KOPT-K1 (cell line): ENCODE measurements around the gene MEGF11.

ENCODE experiments used
- H3K27ac ChIP-seq: fragments of 200-600 bp; sonication (generic); 2 replicates; pipeline ENCODE4 v1.5.1; 2016; ENCODE audit warnings: antibody characterized with exemption, mild to moderate bottlenecking, low read depth, low read length; ENCODE audit not compliant: poor library complexity, severe bottlenecking
- H3K36me3 ChIP-seq: fragments of 200-600 bp; sonication (generic); 2 replicates; pipeline ENCODE4 v1.5.1; 2017; ENCODE audit warnings: antibody characterized with exemption, mild to moderate bottlenecking, low read length, moderate library complexity; ENCODE audit not compliant: insufficient read depth
- H3K9me3 ChIP-seq: fragments of 200-600 bp; sonication (generic); 2 replicates; pipeline ENCODE4 v1.5.1; 2017; ENCODE audit warnings: antibody characterized with exemption, low read length, mild to moderate bottlenecking; ENCODE audit not compliant: insufficient read depth, poor library complexity, severe bottlenecking

The MEGF11 gene

DNA sequence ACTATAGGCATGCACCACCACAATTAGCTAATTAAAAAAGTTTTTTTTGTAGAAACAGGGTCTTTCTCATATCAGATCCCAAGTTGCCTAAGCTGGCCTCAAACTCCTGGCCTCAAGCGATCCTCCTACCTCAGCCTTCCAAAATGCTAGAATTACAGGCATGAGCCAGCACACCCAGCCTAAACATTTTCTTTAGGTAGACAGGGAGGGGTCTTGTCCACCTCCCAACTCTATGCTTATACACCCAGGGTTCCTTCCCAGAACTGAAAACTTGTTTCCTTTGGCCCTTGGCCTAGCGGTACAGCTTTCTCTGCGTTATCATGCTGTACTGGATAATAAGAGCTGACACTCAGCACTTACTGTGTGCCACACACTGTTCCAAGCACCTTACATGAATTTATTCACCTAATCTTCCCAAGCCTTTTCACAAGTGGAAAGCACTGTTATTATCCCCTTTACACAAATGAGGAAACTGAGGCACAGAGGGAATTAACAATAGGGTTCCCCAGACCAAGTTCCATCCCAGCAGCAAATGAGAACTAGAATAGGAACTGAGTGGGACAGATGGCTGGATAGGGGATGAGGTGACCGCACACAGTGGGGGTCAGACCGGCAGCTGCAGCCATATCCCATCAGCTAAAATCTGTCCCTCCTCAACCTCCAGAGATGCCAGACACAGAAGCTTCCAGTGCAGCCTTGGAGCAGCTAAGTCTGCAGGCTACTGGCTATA is 150.8 kb downstream of the MEGF11 start:
- H3K36me3 ChIP-seq, result no peaks in the 10 kb centered on the region
- no peak overlapping the region for H3K27ac ChIP-seq
- H3K9me3 ChIP-seq, result no peaks in the 10 kb centered on the region

DNA sequence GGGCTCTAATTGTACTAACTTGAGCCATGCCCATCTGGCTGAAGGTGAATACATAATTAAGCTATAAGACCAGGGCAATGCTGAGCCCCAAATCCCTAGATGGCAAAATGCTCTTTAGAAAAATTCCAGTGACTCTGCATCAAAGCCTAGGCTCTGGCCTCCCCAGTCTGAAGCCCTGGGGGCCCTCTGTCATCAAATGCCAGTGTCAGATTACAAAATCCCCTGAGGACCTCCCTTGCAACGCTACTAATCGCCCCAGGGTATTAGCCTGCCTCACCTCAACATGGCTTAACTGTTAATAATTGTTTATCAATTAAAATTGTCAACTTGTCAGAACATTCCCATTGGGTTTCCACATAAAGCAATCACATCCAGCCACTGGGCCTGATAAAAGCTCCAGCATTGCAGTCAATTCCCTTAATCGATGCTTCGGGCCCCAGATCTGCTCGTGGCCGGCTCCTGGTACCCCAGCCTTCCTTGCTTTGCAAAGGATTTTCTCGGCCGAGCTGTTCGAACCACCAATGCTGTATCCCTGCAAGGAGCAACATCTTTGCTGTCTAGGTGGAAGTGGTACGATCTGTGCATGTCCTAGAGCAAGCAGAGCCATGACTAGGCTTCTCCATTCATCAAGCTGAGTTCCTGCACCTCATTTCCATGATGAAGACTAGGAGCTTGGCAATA is 151.7 kb downstream of the MEGF11 start:
- Histone ChIP-seq H3K27ac (no peak overlapping the region), H3K9me3 (no peaks in the 10 kb centered on the region), H3K36me3 (no peaks in the 10 kb centered on the region)

DNA sequence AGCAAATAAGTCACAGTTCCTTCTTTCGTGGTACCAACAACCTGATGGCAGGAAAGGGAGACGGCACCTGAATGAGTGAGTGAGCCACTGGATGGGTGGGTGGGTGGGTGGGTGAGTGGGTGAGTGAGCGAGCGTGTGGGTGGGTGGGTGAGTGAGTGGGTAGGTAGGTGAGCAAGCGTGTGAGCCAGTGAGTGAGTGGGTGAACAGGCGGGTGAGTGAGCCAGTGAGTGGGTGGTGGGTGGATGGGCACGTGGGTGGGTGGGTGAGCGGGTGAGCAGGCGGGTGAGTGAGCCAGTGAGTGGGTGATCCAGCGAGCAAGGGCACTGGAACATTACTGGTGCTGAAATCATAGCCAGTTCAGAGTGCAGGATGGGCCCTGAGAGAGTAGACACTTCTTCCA is 152.8 kb downstream of the MEGF11 start:
- Histone ChIP-seq H3K36me3 (no peaks in the 10 kb centered on the region), H3K27ac (no peak overlapping the region), H3K9me3 (no peaks in the 10 kb centered on the region)

DNA sequence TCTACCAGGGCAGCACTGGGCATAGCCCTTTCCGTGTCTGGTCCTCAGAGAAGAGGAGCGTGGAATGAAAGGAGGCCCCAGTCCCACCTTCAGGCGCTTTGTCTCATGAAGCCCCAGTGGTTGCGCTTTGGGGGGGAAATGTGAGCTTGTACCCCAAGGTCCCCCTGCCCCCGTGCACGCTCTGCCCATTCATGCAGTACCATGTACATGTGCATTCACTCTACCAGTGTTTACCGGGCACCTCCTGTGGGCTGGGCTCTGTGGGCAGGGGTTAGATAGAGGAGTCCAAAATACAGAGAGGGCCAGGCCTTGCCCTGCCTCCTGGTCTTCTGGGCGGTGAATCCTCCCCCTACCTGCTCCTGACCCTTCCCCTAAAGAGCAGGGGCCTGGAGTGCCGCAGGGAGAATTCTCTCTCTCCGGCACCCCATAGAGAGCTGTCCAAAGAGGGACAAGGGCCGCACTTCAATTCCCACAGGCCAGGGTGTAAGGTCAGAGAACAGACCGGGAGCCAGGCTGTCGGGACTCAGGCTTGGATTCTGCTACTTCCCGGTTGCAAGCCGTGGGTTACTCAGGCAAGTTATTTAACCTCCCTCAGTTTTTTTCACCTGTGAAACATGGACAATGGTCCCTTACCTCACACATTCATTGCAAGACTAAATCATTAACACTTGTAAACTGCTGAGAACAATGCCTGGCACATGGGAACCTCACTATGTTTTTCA is 153.4 kb downstream of the MEGF11 start:
- no peak overlapping the region for H3K27ac ChIP-seq
- H3K9me3 ChIP-seq, result no peaks in the 10 kb centered on the region
- H3K36me3 ChIP-seq, result no peaks in the 10 kb centered on the region

DNA sequence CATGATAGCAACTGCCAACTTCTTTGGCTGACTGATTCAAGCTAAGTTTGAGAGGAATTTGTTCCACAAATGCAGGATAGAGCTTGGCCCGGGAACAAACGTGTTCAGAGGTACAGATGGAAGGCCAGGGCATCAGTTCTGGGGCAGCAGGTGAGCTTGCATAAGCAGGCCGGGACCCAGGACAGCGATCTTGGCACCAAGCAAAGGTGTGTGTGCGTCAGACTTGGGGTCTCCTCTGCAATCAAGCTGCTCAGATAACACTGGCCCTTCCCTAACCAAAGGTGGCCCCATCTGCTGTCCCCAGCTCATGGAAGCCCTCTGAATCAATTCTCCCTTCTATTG is 155.6 kb downstream of the MEGF11 start:
- no peaks in the 10 kb centered on the region for H3K9me3 ChIP-seq
- H3K27ac ChIP-seq, result no peak overlapping the region
- no peaks in the 10 kb centered on the region for H3K36me3 ChIP-seq

DNA sequence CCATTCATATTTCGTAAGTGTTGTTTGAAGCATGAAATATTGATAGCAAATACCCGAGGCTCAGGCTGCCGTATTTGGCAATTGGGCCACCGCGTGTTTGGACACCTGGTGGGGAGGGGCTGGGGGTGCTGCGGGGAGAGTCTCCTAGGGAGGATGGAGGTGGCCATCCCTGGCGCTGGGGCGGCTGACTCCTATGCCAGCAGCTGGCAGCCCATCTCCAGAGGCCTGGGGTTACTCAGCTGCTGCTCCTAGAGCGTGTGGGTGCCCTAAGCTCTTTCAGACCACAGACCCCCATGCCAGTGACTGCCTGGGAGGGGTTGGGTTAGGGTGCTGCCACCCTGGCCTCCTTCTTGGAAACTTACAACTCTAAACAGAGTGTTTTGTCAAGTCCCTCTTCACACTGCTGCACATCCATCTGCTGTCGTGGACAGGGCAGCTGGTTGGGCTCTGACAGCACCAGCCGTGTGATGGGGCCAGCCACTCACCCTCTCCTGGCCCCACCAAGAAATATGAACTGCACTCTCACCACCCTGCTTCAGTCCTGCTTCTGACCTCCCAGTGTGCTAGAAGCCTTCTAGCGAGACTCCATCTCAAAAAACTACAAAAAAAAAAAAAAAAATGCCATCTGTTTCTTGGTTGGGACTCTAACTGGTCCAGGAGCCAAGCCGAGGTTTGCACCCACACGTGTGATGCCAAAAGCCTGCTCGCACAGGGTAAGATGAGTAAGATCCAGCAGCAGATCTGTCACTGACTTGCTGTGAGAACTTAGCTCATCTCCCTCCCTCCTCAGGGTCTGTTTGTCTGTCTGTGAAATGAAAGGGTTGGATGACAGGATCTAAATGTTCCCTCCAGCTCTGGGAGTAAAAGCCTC is 156.2 kb downstream of the MEGF11 start:
- Histone ChIP-seq H3K27ac (no peak overlapping the region), H3K36me3 (no peaks in the 10 kb centered on the region), H3K9me3 (no peaks in the 10 kb centered on the region)

DNA sequence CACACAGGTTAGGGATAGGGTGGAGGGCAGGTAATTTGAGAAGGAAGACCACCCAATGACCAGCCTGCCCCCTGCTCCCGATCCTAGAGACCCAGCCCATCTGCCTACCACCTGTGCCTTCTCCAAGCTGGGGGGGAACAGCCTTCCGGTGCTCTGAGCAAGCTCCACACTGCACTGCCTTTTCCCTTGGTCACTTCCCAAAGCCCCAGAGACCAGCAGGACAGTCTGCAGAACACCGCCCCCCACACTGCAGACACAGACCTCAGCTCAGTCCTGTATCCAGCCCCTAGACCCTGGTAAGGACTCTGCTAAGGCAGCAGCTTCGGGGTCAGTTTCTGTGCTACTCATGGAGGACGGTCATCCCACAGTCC is 156.9 kb downstream of the MEGF11 start:
- Histone ChIP-seq H3K36me3 (no peaks in the 10 kb centered on the region), H3K9me3 (no peaks in the 10 kb centered on the region), H3K27ac (no peak overlapping the region)

DNA sequence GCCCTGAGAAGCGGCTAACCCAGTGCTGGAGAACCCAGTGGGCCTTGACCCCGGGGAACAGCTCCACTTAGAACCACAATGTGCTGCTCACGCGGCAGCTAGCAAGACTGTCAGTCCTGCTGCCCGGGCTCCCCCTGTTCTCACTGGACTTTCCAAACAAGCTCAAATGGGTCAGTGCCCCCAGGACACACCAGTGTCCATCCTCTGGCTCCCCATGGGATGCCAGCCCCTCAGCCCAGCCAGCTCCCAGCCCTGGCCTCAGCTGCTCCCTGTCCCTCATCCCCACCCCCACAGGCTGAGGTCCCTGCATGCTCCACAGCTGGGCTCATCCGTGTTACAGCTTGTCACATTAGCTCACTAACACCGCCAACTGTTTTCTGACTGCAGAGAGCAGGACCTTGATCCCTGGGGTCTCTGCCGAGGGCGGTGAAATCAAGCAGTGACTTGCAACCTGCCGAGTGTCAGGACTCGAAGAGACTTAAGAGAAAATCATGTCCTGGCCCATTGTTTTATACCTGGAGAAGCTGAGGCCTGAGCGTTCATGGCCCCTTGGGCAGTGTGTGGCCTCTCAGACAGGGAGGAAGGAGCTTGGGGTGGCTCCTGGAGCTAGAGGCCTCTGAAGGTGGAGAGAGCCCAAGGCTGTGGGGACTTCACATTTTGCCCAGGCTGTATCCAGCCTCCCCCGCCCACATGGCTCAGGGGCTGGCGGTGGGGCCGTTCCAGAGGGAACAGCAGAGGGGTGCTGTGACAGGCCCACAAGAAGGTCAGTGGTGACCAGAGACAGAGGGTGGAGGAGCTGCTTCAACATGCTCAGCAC is 157.5 kb downstream of the MEGF11 start:
- no peaks in the 10 kb centered on the region for H3K9me3 ChIP-seq
- no peaks in the 10 kb centered on the region for H3K36me3 ChIP-seq

DNA sequence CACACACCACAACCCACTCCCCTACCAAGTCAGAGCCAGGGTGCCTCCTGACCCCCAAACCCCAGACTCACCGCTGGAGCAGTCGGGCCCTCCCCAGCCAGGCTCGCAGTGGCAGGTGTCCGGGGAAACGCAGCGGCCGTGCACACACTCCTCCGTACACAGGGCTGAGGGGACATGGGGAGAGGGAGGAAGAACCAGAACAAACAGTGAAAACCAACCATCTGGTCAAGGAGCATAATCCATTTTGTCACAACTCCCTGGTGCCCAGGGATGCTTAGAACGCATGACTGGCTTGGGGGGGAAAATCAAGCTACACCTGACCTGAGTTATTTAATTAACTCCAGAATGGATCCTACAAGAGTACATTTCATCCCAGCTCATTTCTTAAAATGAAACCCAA is 159.2 kb downstream of the MEGF11 start:
- Histone ChIP-seq H3K36me3 (no peaks in the 10 kb centered on the region), H3K27ac (no peak overlapping the region), H3K9me3 (no peaks in the 10 kb centered on the region)

More for the DNA sequence above, 157.5 kb downstream of the MEGF11 start:
- no peak overlapping the region for H3K27ac ChIP-seq

DNA sequence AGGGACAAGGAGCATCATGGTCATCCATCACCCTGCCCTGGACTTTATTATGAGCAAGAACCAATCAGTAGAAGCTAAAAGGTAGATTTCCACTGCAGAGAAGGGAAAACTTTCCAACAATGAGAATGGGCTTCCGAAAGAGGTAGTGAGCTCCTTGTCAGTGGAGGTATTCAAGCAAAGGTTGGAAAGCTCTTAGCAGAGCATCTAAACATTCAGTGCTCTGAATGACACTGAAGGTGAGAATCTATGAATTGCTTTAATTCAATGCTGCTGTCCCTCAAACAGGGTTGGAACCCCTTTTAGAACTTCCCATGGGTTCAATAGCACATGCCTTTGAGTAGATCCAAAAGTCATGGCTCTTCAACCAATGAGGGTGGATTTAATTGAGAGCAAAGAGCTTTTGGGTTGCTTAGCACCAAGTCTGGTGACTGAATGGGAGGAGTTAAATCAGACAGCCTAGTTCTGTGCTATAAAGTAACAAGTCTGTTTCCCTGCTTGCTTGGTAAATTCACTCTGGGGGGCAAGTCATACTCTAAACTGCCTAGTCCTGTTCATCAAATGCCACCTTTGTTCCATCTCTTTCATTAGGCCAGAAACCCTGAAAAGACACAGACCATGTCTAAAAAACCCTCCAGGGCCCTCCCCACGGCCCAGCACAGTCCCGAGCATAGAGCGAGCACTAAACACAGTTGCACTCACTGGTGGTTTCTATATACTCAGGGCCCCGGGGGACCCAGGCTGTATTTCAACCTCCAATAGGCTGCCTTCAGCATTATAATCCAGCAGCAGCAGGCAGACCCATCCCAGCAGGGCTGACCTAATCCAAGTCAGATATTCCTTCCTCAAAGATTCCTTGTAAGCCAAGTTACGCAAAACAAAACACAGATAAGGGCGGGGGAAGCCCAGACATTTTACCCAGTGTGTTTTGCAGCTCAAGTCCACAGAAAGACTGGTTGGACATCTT is 161.2 kb downstream of the MEGF11 start:
- Histone ChIP-seq H3K36me3 (no peaks in the 10 kb centered on the region), H3K27ac (no peak overlapping the region)

DNA sequence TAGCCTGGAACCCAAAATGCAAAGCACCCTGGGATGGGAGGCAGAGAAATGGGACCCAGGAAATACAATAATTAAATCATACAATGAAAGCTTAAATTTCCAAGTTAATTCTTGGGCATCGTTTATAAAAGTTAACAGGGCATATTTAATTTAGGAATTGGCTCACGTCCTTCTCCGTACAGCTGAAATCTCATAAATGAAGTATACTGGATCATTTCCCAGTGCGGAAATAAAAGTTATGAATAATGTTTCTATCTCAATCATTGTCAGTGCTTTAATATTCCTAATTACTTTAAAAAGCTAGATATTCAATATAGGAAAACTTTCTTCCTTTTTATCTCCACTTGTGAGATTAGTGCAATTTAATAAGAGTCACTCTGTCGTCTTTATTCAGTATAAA is 164.0 kb downstream of the MEGF11 start:
- Histone ChIP-seq H3K27ac (no peak overlapping the region), H3K36me3 (no peaks in the 10 kb centered on the region), H3K9me3 (no peaks in the 10 kb centered on the region)

More for the DNA sequence above, 161.2 kb downstream of the MEGF11 start:
- no peaks in the 10 kb centered on the region for H3K9me3 ChIP-seq

DNA sequence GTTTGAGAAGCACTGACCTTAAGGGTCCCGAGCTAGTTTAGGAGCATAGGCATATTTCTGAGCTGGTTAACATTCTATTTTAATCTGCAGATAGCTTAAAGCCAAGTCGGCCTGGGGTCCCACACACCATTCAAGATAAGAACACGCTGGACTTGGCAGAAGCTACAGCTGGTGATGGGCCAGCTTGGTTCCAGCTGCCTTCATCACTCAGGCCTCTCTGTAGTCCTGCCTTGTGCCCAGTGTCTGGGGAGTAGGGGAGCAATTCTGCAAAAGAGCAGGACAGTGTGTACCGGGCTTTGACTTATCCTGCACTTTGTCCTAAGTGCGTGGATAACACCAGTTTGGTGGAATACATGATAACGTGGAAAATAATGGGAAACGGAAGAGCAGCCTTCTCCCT is 164.5 kb downstream of the MEGF11 start:
- Histone ChIP-seq H3K27ac (no peak overlapping the region), H3K9me3 (no peaks in the 10 kb centered on the region), H3K36me3 (no peaks in the 10 kb centered on the region)

DNA sequence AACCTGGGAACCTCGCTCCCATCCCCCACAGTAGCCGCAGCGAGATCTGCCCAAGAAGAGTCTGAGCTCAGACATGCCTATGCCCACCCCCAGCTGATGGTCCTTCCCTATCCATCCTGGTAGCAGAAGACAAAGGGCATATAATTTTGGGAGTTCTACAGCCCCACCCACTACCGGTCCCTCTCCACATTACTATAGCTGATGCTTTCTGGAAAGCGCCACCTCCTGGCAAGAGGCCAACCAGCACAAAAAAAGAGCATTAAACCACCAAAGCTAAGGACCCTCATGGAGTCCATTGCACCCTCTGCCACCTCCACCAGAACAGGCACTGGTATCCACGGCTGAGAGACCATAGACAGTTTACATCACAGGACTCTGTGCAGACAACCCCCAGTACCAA is 168.4 kb downstream of the MEGF11 start:
- H3K36me3 ChIP-seq, result no peaks in the 10 kb centered on the region
- H3K27ac ChIP-seq, result no peak overlapping the region
- no peaks in the 10 kb centered on the region for H3K9me3 ChIP-seq
